Thyroid gland (tissue), 4 donors: ENCODE measurements around the gene CGB2.

Experiments used
- CTCF ChIP-seq, 6 experiments: fragments of 200-600 bp in 3 of 6; fragments of 450-650 bp in 3 of 6; sonication (generic) in 3 of 6; IDR thresholded peaks; one replicate each; pipeline ENCODE4 v1.5.1; 2016 to 2019; ENCODE audit warnings: antibody characterized with exemption in 6 of 6, mild to moderate bottlenecking in 2 of 6, inconsistent platforms in 1 of 6, moderate library complexity in 1 of 6
- POLR2A ChIP-seq, 2 donors: fragments of 450-650 bp; IDR thresholded peaks; one replicate each; pipeline ENCODE4 v1.6.1; 2017; ENCODE audit warnings: antibody characterized with exemption in 2 of 2, mild to moderate bottlenecking in 2 of 2, moderate library complexity in 1 of 2

DNA sequence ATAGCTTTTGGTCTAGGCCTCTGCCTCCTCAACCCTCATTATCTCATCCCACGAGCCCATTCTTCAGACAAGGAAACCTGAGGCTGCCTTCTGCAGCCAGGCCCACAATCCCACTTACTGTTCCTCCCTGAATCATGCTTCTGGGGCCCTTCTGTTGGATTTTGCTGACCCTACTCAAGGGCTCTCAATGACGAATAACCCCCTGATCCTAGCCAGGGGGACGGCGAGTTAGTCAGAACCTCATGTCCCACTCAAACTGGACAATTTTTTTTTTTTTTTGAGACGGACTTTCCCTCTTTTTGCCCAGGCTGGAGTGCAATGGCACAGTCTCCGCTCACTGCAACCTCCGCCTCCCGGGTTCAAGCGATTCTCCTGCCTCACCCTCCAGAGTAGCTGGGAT, 9.6 kb upstream of the CGB2 start:
- TF ChIP-seq CTCF (IDR thresholded peaks at IDR 0.05) (no peak), POLR2A (IDR thresholded peaks at IDR 0.05) (no peak)
